ENCODE results near the gene ZNF646. TPM values are rescaled to one million over a fixed set of nuclear protein-coding genes. Genes with fewer than 3 reads are reported as not detected.

Gene ZNF646
- total RNA-seq, 1 donor from 2014 or later = 32.6 TPM

DNA sequence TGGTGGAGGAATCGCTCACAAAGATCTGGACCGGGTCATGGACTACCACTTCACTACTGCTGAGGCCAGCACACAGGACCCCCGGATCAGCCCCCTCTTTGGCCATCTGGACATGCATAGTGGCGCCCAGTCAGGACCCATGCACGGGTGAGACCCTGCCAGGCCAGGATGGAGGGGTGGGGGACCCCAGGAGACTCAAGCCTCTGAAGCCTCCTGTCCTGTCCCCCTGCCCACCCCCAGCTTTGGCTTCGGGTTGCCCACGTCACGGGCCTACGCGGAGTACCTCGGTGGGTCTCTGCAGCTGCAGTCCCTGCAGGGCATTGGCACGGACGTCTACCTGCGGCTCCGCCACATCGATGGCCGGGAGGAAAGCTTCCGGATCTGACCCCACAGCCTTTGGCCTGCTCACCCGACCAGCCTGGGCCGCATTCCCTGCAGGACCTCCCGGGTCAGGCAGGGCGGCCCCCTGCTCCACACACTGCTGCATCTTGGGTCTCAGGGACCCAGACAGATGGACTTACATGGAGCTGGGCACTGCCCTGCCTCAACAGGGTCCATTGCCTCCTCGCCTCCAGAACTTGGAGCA, 37.8 kb downstream of the ZNF646 start:
- no peak overlapping the region for H3K4me3 Mint-ChIP-seq (ENCODE audit: low read depth)
- no peaks in the 10 kb centered on the region for H3K27me3 Mint-ChIP-seq
- DNase-seq (ENCODE audit: low spot score, unreplicated experiment) = no peak
- peaks cover 2% of the 10 kb centered on the region for H3K4me1 Mint-ChIP-seq (ENCODE audit: low read depth)
- no peaks in the 10 kb centered on the region for H3K9me3 Mint-ChIP-seq (ENCODE audit: low read depth)
- peaks cover 6% of the 10 kb centered on the region for H3K36me3 Mint-ChIP-seq (ENCODE audit: insufficient read depth)
- H3K27ac Mint-ChIP-seq = no peak overlapping the region
- TF ChIP-seq, protein P1, sequence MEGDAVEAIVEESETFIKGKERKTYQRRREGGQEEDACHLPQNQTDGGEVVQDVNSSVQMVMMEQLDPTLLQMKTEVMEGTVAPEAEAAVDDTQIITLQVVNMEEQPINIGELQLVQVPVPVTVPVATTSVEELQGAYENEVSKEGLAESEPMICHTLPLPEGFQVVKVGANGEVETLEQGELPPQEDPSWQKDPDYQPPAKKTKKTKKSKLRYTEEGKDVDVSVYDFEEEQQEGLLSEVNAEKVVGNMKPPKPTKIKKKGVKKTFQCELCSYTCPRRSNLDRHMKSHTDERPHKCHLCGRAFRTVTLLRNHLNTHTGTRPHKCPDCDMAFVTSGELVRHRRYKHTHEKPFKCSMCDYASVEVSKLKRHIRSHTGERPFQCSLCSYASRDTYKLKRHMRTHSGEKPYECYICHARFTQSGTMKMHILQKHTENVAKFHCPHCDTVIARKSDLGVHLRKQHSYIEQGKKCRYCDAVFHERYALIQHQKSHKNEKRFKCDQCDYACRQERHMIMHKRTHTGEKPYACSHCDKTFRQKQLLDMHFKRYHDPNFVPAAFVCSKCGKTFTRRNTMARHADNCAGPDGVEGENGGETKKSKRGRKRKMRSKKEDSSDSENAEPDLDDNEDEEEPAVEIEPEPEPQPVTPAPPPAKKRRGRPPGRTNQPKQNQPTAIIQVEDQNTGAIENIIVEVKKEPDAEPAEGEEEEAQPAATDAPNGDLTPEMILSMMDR (IDR thresholded peaks at IDR 0.05; ENCODE audit: unreplicated experiment) = no peak

DNA sequence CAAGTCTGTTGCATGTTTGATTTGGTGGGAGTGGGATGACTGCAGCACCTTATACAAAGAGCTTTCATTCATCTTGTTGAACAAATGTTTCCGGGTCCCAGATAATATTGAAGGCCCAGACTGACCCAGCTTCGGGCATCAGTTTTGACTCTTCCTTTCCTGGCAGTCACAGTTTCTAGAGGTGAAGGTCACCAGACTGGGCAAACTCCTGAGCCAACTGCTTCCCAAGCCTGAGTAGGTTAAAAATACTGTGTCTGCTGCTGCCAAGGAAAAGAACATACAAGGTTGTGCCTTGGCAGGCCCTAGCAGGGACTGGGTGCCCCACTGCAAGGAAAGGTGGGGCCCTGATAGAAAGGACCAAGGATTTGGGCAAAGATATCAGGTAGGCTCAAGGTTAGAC, 38.5 kb downstream of the ZNF646 start:
- no peak overlapping the region for H3K27ac Mint-ChIP-seq
- H3K4me1 Mint-ChIP-seq (ENCODE audit: low read depth) = peaks cover 2% of the 10 kb centered on the region
- peaks cover 6% of the 10 kb centered on the region for H3K36me3 Mint-ChIP-seq (ENCODE audit: insufficient read depth)
- no peak overlapping the region for H3K4me3 Mint-ChIP-seq (ENCODE audit: low read depth)
- no peaks in the 10 kb centered on the region for H3K9me3 Mint-ChIP-seq (ENCODE audit: low read depth)
- no peak for DNase-seq (ENCODE audit: low spot score, unreplicated experiment)
- TF ChIP-seq, protein P1 (IDR thresholded peaks at IDR 0.05; ENCODE audit: unreplicated experiment) = no peak
- no peaks in the 10 kb centered on the region for H3K27me3 Mint-ChIP-seq

DNA sequence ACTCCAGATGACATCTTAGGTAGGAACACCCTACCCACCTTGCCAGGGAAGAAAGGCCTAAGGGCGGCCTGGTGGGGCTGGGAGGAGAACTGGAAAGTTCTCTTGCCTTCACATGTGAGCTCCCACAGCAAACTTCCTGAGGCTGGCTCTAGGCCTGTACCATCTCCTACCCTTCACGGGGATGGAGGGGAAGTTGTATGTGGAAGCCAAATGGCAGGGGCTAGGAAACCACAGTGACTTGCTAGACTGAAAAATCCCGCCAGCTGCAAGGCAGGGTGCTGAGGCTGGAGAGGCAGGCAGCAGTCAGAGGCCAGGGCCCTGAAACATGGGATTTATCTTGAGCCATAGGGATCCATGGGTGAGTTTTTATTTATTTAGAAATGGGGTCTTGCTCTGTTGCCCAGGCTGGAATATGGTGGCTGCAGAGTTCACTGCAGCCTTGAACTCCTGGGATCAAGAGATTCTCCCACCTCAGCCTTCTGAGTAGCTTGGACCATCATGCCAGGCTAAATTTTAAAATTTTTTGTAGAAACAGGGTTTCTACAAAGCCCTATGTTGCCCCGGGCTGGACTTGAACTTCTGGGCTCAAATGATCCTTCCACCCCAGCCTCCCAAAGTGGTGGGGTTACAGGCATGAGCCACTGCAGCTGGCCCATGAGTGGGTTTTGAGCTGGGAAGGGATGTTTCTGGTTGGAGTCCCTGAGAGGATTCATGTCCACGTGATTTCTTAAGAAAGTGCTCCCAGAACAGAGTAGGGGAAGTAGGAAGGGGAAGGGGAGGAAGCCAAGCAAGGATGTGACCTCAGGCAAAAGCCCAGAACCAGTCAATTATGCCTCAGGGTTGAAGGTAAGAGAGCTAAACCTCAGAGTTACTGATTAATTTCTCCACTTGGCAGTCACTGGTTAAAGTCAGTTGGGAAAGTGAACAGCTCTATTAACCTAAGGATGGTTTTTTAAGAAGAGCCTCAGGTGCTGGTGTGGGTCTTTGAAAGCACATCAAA, 39.2 kb downstream of the ZNF646 start:
- H3K27ac Mint-ChIP-seq = no peak overlapping the region
- H3K9me3 Mint-ChIP-seq (ENCODE audit: low read depth) = no peaks in the 10 kb centered on the region
- peak overlapping the region; percentile 29 for H3K4me3 Mint-ChIP-seq (ENCODE audit: low read depth)
- H3K36me3 Mint-ChIP-seq (ENCODE audit: insufficient read depth) = peaks cover 7% of the 10 kb centered on the region
- TF ChIP-seq, protein P1 (IDR thresholded peaks at IDR 0.05; ENCODE audit: unreplicated experiment) = no peak
- no peaks in the 10 kb centered on the region for H3K27me3 Mint-ChIP-seq
- H3K4me1 Mint-ChIP-seq (ENCODE audit: low read depth) = peaks cover 8% of the 10 kb centered on the region
- no peak for DNase-seq (ENCODE audit: low spot score, unreplicated experiment)

DNA sequence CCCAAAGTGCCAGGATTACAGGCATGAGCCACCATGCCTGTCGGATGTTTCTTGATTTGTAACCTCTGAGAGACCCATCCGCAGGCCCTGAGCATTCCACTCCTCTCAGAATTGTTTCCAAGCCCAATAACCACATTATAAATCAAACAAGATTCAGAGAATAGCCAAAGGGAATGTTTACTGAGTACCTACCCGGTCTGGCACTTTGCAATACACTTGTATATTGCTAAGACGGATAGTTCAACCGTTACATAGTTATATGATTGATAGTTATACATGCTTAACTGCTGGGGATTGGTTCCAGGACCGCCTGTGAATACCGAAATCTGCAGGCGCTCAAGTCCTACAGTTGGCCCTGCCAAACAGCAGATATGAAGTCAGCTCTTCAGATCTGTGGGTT, 40.2 kb downstream of the ZNF646 start:
- DNase-seq (ENCODE audit: low spot score, unreplicated experiment) = no peak
- Mint-ChIP-seq H3K4me3 (ENCODE audit: low read depth) (no peak overlapping the region), H3K9me3 (ENCODE audit: low read depth) (no peaks in the 10 kb centered on the region), H3K4me1 (ENCODE audit: low read depth) (peaks cover 12% of the 10 kb centered on the region), H3K27me3 (no peaks in the 10 kb centered on the region), H3K36me3 (ENCODE audit: insufficient read depth) (peaks cover 9% of the 10 kb centered on the region), H3K27ac (no peak overlapping the region)
- TF ChIP-seq, protein P1 (IDR thresholded peaks at IDR 0.05; ENCODE audit: unreplicated experiment) = no peak

DNA sequence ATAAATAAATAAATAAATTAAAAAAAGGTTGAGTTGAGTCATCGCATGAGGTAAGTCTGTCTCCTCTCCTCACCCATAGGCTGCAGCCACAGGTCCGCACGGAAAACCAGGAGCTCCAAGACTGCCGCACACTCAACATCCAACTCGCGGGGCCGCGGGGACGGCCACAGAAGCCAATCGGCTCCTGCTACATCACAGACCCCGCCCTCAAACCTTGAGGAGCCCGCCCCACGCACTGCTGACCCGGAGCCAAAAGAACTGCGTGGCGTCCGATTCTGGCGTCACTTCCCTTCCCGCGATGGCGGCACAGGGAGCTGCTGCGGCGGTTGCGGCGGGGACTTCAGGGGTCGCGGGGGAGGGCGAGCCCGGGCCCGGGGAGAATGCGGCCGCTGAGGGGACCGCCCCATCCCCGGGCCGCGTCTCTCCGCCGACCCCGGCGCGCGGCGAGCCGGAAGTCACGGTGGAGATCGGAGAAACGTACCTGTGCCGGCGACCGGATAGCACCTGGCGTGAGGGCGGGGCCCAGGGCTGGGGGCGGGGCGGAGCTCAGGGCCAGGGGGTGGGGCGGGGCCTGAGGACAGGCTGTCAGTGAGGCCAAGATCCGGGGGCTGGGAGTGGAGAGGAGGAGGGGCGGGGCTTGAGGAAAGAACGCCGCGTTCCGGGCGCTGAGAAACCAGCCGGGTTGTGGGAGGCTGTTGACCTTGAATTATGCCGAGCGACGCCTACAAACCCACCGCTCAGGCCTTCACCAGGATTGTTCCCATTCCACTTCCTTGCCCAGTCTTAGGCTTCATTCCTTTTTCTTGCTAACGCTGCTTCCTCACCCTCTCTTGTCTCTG, 43.4 kb downstream of the ZNF646 start, which contains the start of gene KAT8:
Gene KAT8, plus strand, starts transcription at position 281 of the 839 bp plus-strand sequence. Its CDS starts 18 bp downstream, at position 299.
- no peaks in the 10 kb centered on the region for H3K27me3 Mint-ChIP-seq
- peak within 1 kb of the TSS; percentile 85 for H3K4me3 Mint-ChIP-seq (ENCODE audit: low read depth)
- peak within 1 kb of the TSS; percentile 96 for H3K27ac Mint-ChIP-seq
- peaks cover 11% of the 10 kb centered on the region for H3K4me1 Mint-ChIP-seq (ENCODE audit: low read depth)
- H3K36me3 Mint-ChIP-seq (ENCODE audit: insufficient read depth) = peaks cover 13% of the 10 kb centered on the region
- DNase-seq (ENCODE audit: low spot score, unreplicated experiment) = peak; percentile 92
- no peaks in the 10 kb centered on the region for H3K9me3 Mint-ChIP-seq (ENCODE audit: low read depth)
- TF ChIP-seq, protein P1 (IDR thresholded peaks at IDR 0.05; ENCODE audit: unreplicated experiment) = no peak

All from progenitor cell of endocrine pancreas (in vitro differentiated cells).